ENCODE data around the gene GATC. TPM values are rescaled to one million over a fixed set of nuclear protein-coding genes. Genes with fewer than 3 reads are reported as not detected.

GATC gene
- total RNA-seq, 1 experiment from 2014 or later, result 19.8 TPM

- no peak for DNase-seq
- peaks cover 6% of the 10 kb centered on the region for H3K36me3 ChIP-seq (replicated peaks; ENCODE audit: control insufficient read depth, insufficient read depth, low read length)
- no peaks in the 10 kb centered on the region for H3K27me3 ChIP-seq (ENCODE audit: control insufficient read depth, insufficient read depth, low read length)
- peak overlapping the region; percentile 63 for H3K4me3 ChIP-seq (ENCODE audit: insufficient read depth, low read depth, low read length)
Measured at GRCh38 chr12:120495186-120495730, 49.0 kb downstream of the GATC start.

- peak; percentile 99 for DNase-seq
- Histone ChIP-seq H3K36me3 (replicated peaks; ENCODE audit: control insufficient read depth, insufficient read depth, low read length) (peaks cover 6% of the 10 kb centered on the region), H3K27me3 (ENCODE audit: control insufficient read depth, insufficient read depth, low read length) (no peaks in the 10 kb centered on the region), H3K4me3 (ENCODE audit: insufficient read depth, low read depth, low read length) (peak within 1 kb of the TSS; percentile 90)
Measured at GRCh38 chr12:120495731-120496412, 49.6 kb downstream of the GATC start, which contains the start of gene DYNLL1. Gene DYNLL1, plus strand, starts transcription at chr12:120496113. Its CDS starts 309 bp downstream, at chr12:120496422.

- DNase-seq, result peak; percentile 80
- peaks cover 6% of the 10 kb centered on the region for H3K36me3 ChIP-seq (replicated peaks; ENCODE audit: control insufficient read depth, insufficient read depth, low read length)
- peak overlapping the region; percentile 90 for H3K4me3 ChIP-seq (ENCODE audit: insufficient read depth, low read depth, low read length)
- no peaks in the 10 kb centered on the region for H3K27me3 ChIP-seq (ENCODE audit: control insufficient read depth, insufficient read depth, low read length)
Measured at GRCh38 chr12:120496413-120497340, 50.4 kb downstream of the GATC start.

- Histone ChIP-seq H3K4me3 (ENCODE audit: insufficient read depth, low read depth, low read length) (peak overlapping the region; percentile 90), H3K36me3 (replicated peaks; ENCODE audit: control insufficient read depth, insufficient read depth, low read length) (peaks cover 6% of the 10 kb centered on the region), H3K27me3 (ENCODE audit: control insufficient read depth, insufficient read depth, low read length) (no peaks in the 10 kb centered on the region)
- DNase-seq, result no peak
Measured at GRCh38 chr12:120497524-120498150, 51.4 kb downstream of the GATC start.

- peaks cover 9% of the 10 kb centered on the region for H3K36me3 ChIP-seq (replicated peaks; ENCODE audit: control insufficient read depth, insufficient read depth, low read length)
- no peak overlapping the region for H3K4me3 ChIP-seq (ENCODE audit: insufficient read depth, low read depth, low read length)
- DNase-seq, result peak; percentile 43
- no peaks in the 10 kb centered on the region for H3K27me3 ChIP-seq (ENCODE audit: control insufficient read depth, insufficient read depth, low read length)
Measured at GRCh38 chr12:120498870-120499515, 52.7 kb downstream of the GATC start.

- peaks cover 9% of the 10 kb centered on the region for H3K36me3 ChIP-seq (replicated peaks; ENCODE audit: control insufficient read depth, insufficient read depth, low read length)
- H3K4me3 ChIP-seq (ENCODE audit: insufficient read depth, low read depth, low read length), result no peak overlapping the region
- DNase-seq, result no peak
- H3K27me3 ChIP-seq (ENCODE audit: control insufficient read depth, insufficient read depth, low read length), result no peaks in the 10 kb centered on the region
Measured at GRCh38 chr12:120500581-120500980, 54.3 kb downstream of the GATC start.

GRCh38 chr12:120504587-120504986, 58.3 kb downstream of the GATC start:
- H3K4me3 ChIP-seq (ENCODE audit: insufficient read depth, low read depth, low read length), result no peak overlapping the region
- H3K27me3 ChIP-seq (ENCODE audit: control insufficient read depth, insufficient read depth, low read length), result no peaks in the 10 kb centered on the region
- H3K36me3 ChIP-seq (replicated peaks; ENCODE audit: control insufficient read depth, insufficient read depth, low read length), result peaks cover 6% of the 10 kb centered on the region
- peak; percentile 39 for DNase-seq

GRCh38 chr12:120508537-120508936, 62.3 kb downstream of the GATC start:
- Histone ChIP-seq H3K27me3 (ENCODE audit: control insufficient read depth, insufficient read depth, low read length) (no peaks in the 10 kb centered on the region), H3K4me3 (ENCODE audit: insufficient read depth, low read depth, low read length) (no peak overlapping the region), H3K36me3 (replicated peaks; ENCODE audit: control insufficient read depth, insufficient read depth, low read length) (peaks cover 5% of the 10 kb centered on the region)
- DNase-seq, result no peak

Other genes with a start within 250 kb of the GATC start
- 5,486 and 6,641 TPM in 2 replicates for gene RPLP0, start 245.3 kb upstream of the GATC start, total RNA-seq (2014; rRNA removed; shearing (Covaris generic))
- 76.1 and 89.9 TPM in 2 replicates for gene PXN, start 180.7 kb upstream of the GATC start, total RNA-seq (2014; rRNA removed; shearing (Covaris generic))
- under 0.01 TPM in 2 replicates for gene RNU4-2, start 154.5 kb upstream of the GATC start, total RNA-seq (2014; rRNA removed; shearing (Covaris generic))
- gene RNU4-1, start 153.2 kb upstream of the GATC start, total RNA-seq (2014; rRNA removed; shearing (Covaris generic)), result under 0.01 TPM in 2 replicates
- 3.1 and 4.1 TPM in 2 replicates for gene SIRT4, start 144.1 kb upstream of the GATC start, total RNA-seq (2014; rRNA removed; shearing (Covaris generic))
- not detected in 2 replicates for gene PLA2G1B, start 118.7 kb upstream of the GATC start, total RNA-seq (2014; rRNA removed; shearing (Covaris generic))
- gene MSI1, start 77.3 kb upstream of the GATC start, total RNA-seq (2014; rRNA removed; shearing (Covaris generic)), result 23.2 and 31.8 TPM in 2 replicates
- gene COX6A1, start 8.3 kb upstream of the GATC start, total RNA-seq (2014; rRNA removed; shearing (Covaris generic)), result 488 and 604 TPM in 2 replicates
- gene TRIAP1, start 60 bp upstream of the GATC start, total RNA-seq (2014; rRNA removed; shearing (Covaris generic)), result 35.2 and 37.2 TPM in 2 replicates
- gene SRSF9, start 23.3 kb downstream of the GATC start, total RNA-seq (2014; rRNA removed; shearing (Covaris generic)), result 203 and 212 TPM in 2 replicates
- gene DYNLL1, start 49.7 kb downstream of the GATC start, total RNA-seq (2014; rRNA removed; shearing (Covaris generic)), result 215 and 313 TPM in 2 replicates
- 56.8 and 78.3 TPM in 2 replicates for gene COQ5, start 82.7 kb downstream of the GATC start, total RNA-seq (2014; rRNA removed; shearing (Covaris generic))
- gene RNF10, start 87.9 kb downstream of the GATC start, total RNA-seq (2014; rRNA removed; shearing (Covaris generic)), result 118 and 119 TPM in 2 replicates
- gene POP5, start 135.0 kb downstream of the GATC start, total RNA-seq (2014; rRNA removed; shearing (Covaris generic)), result 52.6 and 53.8 TPM in 2 replicates
- 4.4 and 6.0 TPM in 2 replicates for gene CABP1, start 194.2 kb downstream of the GATC start, total RNA-seq (2014; rRNA removed; shearing (Covaris generic))
- gene MLEC, start 240.7 kb downstream of the GATC start, total RNA-seq (2014; rRNA removed; shearing (Covaris generic)), result 142 and 181 TPM in 2 replicates

Measured in H7 (cell line).